Fibroblast of lung (primary cell): ENCODE measurements around the gene ZNF14. TPM values are rescaled to one million over a fixed set of nuclear protein-coding genes. Genes with fewer than 3 reads are reported as not detected.

Experiments used
- DNase-seq, 2 donors: peaks; one replicate each; pipeline versions ENCODE4 v3.0.0 to v3.0.0-alpha.2; 2010; ENCODE audit warnings: low read depth in 2 of 2
- H2AFZ ChIP-seq: 2 replicates; pipeline ENCODE4 v1.5.1; 2012; ENCODE audit warnings: low read length, control low read depth, inconsistent platforms
- H3K27ac ChIP-seq: 2 replicates; pipeline ENCODE4 v1.5.1; 2011; ENCODE audit warnings: low read length, control low read depth; ENCODE audit not compliant: insufficient read depth
- H3K27me3 ChIP-seq: 2 replicates; pipeline ENCODE4 v1.5.1; 2011; ENCODE audit warnings: mild to moderate bottlenecking, low read length; ENCODE audit not compliant: control insufficient read depth, insufficient read depth
- H3K36me3 ChIP-seq: 2 replicates; pipeline ENCODE4 v1.5.1; 2011; ENCODE audit warnings: low read length; ENCODE audit not compliant: control insufficient read depth, insufficient read depth
- H3K4me1 ChIP-seq: 2 replicates; pipeline ENCODE4 v1.5.1; 2011; ENCODE audit warnings: low read length; ENCODE audit not compliant: control insufficient read depth, insufficient read depth; ENCODE audit errors: extremely low read depth
- H3K4me2 ChIP-seq: 2 replicates; pipeline ENCODE4 v1.5.1; 2011; ENCODE audit warnings: low read length, control low read depth; ENCODE audit not compliant: insufficient read depth; ENCODE audit errors: extremely low read depth
- H3K4me3 ChIP-seq, 4 experiments: fragments of 200-600 bp in 1 of 4; sonication (generic) in 1 of 4; replicated peaks in 1 of 4; 2 replicates each; pipeline ENCODE4 v1.5.1; 2011 to 2016; ENCODE audit warnings: low read length in 4 of 4, low read depth in 3 of 4, mild to moderate bottlenecking in 3 of 4, control low read depth in 2 of 4, inconsistent platforms in 1 of 4, mixed read lengths in 1 of 4; ENCODE audit not compliant: insufficient read depth in 1 of 4; ENCODE audit errors: control extremely low read depth in 1 of 4
- H3K79me2 ChIP-seq: 2 replicates; pipeline ENCODE4 v1.5.1; 2012; ENCODE audit warnings: mild to moderate bottlenecking, low read length, inconsistent platforms; ENCODE audit not compliant: control insufficient read depth, insufficient read depth
- H3K9ac ChIP-seq: 2 replicates; pipeline ENCODE4 v1.5.1; 2011; ENCODE audit warnings: mild to moderate bottlenecking, low read length, control low read depth; ENCODE audit not compliant: insufficient read depth
- H3K9me3 ChIP-seq: 2 replicates; pipeline ENCODE4 v1.5.1; 2012; ENCODE audit warnings: low read depth, low read length; ENCODE audit not compliant: control insufficient read depth, insufficient read depth
- H4K20me1 ChIP-seq: 2 replicates; pipeline ENCODE4 v1.5.1; 2011; ENCODE audit warnings: low read length; ENCODE audit not compliant: control insufficient read depth, insufficient read depth; ENCODE audit errors: extremely low read depth
- CTCF ChIP-seq, 2 donors: IDR thresholded peaks in 1 of 2; conservative IDR thresholded peaks in 1 of 2; 1 replicate in 1 of 2; 2 replicates in 1 of 2; pipeline ENCODE4 v1.5.1; 2011 to 2012; ENCODE audit warnings: low read length in 2 of 2, control low read depth in 1 of 2, inconsistent platforms in 1 of 2, low read depth in 1 of 2, mild to moderate bottlenecking in 1 of 2
- EZH2 ChIP-seq: IDR thresholded peaks from 2 replicates; pipeline ENCODE4 v1.5.1; 2012; ENCODE audit warnings: low read length, control low read depth, mild to moderate bottlenecking; ENCODE audit errors: missing control alignments
- polyA plus RNA-seq, 2 donors: library from polyadenylated mRNA; depleted of rRNA in 1 of 2; stranded (reverse) in 1 of 2; unstranded in 1 of 2; fragments of >200 nt; gene quantifications; 2 replicates each; pipeline ENCODE4 v1.2.1, GENCODE V29; 2011 to 2012; ENCODE audit warnings: missing spikeins in 1 of 2
- total RNA-seq: library from RNA; depleted of rRNA; stranded (reverse); fragments of >200 nt; gene quantifications from 2 replicates; pipeline ENCODE4 v1.2.1, GENCODE V29; 2014

ZNF14 gene
- total and polyA plus RNA-seq, 2 donors (not counting 1 experiment from before 2014, with no cell fraction given), result 3.7 to 7.9 TPM

GRCh38 chr19:19740755-19741154 is 7.8 kb upstream of the ZNF14 start:
- Histone ChIP-seq H3K4me3 (no peak overlapping the region), H3K9me3 (no peaks in the 10 kb centered on the region), H3K79me2 (no peaks in the 10 kb centered on the region), H3K9ac (no peak overlapping the region), H3K4me1 (no peaks in the 10 kb centered on the region), H3K27me3 (no peaks in the 10 kb centered on the region), H3K36me3 (no peaks in the 10 kb centered on the region), H3K4me2 (no peak overlapping the region), H3K27ac (no peak overlapping the region), H2AFZ (no peak overlapping the region), H4K20me1 (no peaks in the 10 kb centered on the region)
- no peak for DNase-seq
- TF ChIP-seq CTCF (conservative IDR thresholded peaks at IDR 0.05 in 1 of 2, IDR thresholded peaks at IDR 0.05 in 1 of 2; ENCODE audit: low read depth in 1 of 2, low read length in 2 of 2) (no peak), EZH2 (no peak)

- no peak overlapping the region for H3K4me2 ChIP-seq
- no peaks in the 10 kb centered on the region for H3K36me3 ChIP-seq
- H3K4me3 ChIP-seq, result no peak overlapping the region
- no peaks in the 10 kb centered on the region for H4K20me1 ChIP-seq
- H3K27ac ChIP-seq, result no peak overlapping the region
- no peak overlapping the region for H2AFZ ChIP-seq
- H3K79me2 ChIP-seq, result no peaks in the 10 kb centered on the region
- H3K9me3 ChIP-seq, result no peaks in the 10 kb centered on the region
- H3K4me1 ChIP-seq, result no peaks in the 10 kb centered on the region
- no peak overlapping the region for H3K9ac ChIP-seq
- DNase-seq, result no peak
- TF ChIP-seq CTCF (conservative IDR thresholded peaks at IDR 0.05 in 1 of 2, IDR thresholded peaks at IDR 0.05 in 1 of 2; ENCODE audit: low read depth in 1 of 2, low read length in 2 of 2), result no peak
- no peaks in the 10 kb centered on the region for H3K27me3 ChIP-seq
These were observed 5.7 kb upstream of the ZNF14 start for GRCh38 chr19:19738564-19738963.

- H4K20me1 ChIP-seq, result no peaks in the 10 kb centered on the region
- H3K79me2 ChIP-seq, result peaks cover 2% of the 10 kb centered on the region
- H2AFZ ChIP-seq, result no peak overlapping the region
- H3K27me3 ChIP-seq, result no peaks in the 10 kb centered on the region
- TF ChIP-seq CTCF (conservative IDR thresholded peaks at IDR 0.05 in 1 of 2, IDR thresholded peaks at IDR 0.05 in 1 of 2; ENCODE audit: low read depth in 1 of 2, low read length in 2 of 2), result no peak
- no peak for TF ChIP-seq EZH2
- no peak overlapping the region for H3K4me3 ChIP-seq
- H3K4me2 ChIP-seq, result no peak overlapping the region
- no peak overlapping the region for H3K9ac ChIP-seq
- no peak overlapping the region for H3K27ac ChIP-seq
- no peak for DNase-seq
- no peaks in the 10 kb centered on the region for H3K36me3 ChIP-seq
- H3K9me3 ChIP-seq, result no peaks in the 10 kb centered on the region
- H3K4me1 ChIP-seq, result no peaks in the 10 kb centered on the region
These were observed 4.8 kb upstream of the ZNF14 start for GRCh38 chr19:19737559-19738332.
